Stimulated activated CD4-positive, alpha-beta T cell treated with anti-CD3 and anti-CD28 coated beads, Interleukin-4, amount 100 ng/mL, for 24 hours (primary cell): ENCODE data around the gene IFIT1.
A peak's percentile ranks its signal among the peaks of the same experiment; 100 is the strongest.
"Not testable (repeated sequence)": the region's sequence is repeated elsewhere in the genome, so short reads cannot be mapped to it uniquely, and the experiment has no call there.

Experiments
- DNase-seq: peaks from one replicate; pipeline ENCODE4 v3.0.0-alpha.2; 2020

IFIT1 gene

DNA sequence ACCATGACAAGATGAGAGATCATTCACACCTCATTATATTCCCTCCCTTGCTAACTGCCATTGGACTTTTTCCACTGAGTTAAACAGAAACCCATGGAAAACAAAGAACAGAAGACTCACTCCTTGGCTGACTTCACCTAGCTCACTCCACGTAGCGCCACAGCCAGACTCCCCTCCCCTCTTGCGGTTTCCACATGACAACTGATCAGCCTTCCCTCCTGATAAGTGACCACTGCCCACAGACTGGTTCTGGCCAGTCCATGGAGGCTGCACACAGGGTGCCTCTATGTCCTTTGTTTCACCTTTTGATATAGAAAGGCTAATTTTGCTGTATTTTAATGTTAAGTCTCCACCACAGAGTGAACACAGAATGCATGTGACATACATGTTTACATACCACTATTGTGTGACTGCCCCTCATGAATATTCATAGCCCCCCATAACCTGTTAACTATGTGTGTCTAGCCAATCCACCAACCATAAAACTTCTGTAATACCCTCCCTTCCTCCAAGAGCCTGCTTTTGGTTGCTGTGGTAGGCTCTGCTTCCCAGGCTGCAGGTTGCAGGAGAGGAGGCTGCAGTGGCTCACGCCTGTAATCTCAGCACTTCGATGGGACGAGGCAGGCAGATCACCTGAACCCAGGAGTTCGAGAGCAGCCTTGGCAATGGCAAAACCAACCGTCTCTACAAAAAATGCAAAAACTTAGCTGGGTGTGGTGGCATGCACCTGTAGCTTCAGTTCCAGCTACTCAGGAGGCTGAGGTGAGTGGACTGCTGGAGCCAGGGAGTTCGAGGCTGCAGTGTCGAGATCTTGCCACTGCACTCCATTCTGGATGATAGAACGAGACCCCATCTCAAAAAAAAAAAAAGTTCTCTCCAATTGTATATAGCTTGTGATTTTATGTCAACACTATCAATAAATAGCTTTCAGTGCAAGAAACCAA is 12.0 kb downstream of the IFIT1 start:
- no peak for DNase-seq

DNA sequence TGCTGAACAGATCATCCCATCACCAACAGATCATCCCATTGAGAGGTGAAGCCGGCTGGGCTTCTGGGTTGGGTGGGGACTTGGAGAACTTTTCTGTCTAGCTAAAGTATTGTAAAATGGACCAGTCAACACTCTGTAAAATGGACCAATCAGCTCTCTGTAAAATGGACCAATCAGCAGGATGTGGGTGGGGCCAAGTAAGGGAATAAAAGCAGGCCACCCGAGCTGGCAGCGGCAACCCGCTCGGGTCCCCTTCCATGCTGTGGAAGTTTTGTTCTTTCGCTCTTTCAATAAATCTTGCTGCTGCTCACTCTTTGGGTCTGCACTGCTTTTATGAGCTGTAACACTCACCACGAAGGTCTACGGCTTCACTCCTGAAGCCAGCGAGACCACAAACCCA is 13.8 kb downstream of the IFIT1 start:
- not testable (repeated sequence) for DNase-seq

DNA sequence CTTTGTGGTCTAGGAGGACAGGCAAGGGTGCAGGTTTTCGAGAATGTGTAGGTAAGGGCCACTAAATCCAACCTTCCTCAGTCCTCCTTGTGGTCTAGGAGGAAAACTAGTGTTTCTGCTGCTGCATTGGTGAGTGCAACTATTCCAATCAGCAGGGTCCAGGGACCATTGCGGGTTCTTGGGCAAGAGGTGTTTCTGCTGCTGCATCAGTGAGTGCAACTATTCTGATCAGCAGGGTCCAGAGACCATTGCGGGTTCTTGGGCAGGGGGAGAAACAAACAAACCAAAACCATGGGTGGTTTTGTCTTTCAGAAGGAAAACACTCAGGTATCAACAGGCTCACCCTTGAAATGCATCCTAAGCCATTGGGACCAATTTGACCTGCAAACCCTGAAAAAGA is 15.4 kb downstream of the IFIT1 start:
- DNase-seq: not testable (repeated sequence)

DNA sequence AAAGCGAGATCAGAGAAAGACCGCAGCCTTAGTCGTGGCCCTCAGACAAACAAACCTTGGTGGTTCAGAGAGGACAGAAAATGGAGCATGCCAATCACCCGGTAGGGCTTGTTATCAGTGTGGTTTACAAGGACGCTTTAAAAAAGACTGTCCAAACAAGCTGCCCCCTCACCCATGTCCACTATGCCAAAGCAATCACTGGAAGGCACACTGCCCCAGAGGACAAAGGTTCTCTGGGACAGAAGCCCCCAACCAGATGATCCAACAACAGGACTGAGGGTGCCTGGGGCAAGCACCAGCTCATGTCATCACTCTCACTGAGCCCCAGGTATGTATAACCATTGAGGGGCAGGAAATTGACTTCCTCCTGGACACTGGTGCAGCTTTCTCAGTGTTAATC is 16.9 kb downstream of the IFIT1 start:
- DNase-seq: not testable (repeated sequence)

DNA sequence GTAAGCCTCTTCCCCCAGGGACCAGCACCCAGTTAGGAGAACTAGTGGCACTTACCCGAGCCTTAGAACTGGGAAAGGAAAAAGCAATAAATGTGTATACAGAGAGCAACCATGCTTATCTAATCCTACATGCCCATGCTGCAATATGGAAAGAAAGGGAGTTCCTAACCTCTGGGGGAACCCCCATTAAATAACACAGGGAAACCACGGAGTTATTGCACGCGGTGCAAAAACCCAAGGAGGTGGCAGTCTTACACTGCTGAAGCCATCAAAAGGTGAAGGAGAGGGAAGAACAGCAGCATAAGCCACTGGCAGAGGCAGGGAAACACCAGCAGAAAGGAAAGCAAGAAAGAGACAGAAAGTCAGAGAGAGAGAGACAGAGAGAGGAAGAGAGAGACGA is 18.1 kb downstream of the IFIT1 start:
- not testable (repeated sequence) for DNase-seq

DNA sequence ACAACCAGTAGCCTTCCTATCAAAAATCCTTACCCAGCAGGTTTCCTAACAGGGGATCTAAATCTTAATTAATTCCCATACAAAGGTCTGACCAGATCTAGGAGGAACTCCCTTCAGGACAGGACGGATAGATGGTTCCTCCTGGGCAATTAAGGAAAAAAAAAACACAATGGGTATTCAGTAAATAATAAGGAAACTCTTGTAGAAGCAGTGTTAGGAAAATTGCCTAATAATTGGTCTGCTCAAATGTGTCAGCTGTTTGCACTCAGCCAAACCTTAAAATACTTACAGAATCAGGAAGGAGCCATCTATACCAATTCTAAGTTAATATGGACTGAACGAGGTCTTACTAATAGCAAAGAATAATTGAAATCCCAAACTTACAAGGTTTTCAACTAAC is 18.7 kb downstream of the IFIT1 start:
- not testable (repeated sequence) for DNase-seq

DNA sequence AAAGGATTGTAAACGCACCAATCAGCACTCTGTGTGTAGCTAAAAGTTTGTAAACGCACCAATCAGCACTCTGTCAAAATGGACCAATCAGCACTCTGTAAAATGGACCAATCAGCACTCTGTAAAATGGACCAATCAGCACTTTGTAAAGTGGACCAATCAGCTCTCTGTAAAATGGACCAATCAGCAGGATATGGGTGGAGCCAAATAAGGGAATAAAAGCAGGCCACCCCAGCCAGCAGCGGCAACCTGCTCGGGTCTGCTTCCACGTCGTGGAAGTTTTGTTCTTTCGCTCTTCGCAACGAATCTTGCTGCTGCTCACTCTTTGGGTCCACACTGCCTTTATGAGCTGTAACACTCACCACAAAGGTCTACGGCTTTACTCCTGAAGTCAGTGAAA is 19.9 kb downstream of the IFIT1 start:
- DNase-seq: peak; percentile 43

DNA sequence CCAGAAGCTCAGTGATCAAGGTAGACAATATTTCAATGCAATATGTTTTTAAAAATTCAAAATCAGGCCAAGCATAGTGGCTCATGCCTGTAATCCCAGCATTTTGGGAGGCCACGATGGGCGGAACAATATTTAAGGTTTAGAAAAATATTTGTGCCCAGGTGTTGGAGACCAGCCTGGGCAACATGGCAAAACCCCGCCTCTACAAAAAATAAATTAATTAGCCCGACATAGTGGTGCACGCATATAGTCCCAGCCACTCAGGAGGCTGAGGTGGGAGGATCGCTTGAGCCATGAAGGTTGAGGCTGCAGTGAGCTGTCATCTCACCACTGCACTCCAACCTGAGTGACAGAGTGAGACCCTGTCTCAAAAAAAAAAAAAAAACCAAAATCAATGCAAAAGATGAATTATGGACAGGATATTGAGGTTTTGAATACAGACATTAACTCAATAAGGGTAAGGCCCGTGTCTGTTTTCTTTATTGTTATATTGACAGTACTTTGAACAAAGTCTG is 21.0 kb downstream of the IFIT1 start:
- no peak for DNase-seq

DNA sequence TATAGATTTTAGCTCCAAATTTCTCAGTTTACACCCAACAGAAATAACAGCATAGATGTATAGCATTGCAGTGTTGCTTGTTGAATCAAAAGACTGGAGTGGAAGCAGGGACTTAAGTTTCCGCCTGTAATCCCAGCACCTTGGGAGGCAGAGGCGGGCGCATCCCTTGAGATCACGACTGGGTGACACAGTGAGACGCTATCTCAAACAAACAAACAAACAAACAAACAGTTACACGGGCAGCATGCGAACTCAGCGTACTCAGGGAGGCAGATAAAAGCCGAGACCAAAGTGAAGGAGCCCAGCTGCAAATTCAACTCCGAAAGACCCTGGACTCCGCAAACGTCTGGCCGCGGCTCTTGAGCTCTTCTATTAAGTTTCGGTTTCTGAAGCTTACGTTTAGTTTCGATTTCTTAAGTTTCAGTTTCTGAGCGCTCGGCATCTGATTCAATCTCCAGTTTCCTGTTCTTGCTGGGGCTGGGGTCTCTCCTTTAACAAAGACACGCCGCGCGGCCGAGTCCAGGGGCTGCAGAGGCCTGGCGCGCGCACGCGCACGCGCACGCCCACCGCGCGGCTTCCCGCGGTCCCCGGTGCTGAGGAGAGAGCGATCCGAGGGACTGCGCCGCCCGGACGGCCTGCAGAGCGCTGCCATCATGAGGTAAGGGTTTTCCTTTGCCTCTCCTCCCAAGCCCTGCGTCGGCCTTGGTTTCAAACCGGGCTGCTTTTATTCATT is 21.9 kb downstream of the IFIT1 start, which contains the start of gene IFIT5:
TSS of gene IFIT5 (plus strand) at position 423 of the 733 bp plus-strand sequence. CDS start at position 654, 231 bp downstream.
- peak; percentile 64 for DNase-seq

DNA sequence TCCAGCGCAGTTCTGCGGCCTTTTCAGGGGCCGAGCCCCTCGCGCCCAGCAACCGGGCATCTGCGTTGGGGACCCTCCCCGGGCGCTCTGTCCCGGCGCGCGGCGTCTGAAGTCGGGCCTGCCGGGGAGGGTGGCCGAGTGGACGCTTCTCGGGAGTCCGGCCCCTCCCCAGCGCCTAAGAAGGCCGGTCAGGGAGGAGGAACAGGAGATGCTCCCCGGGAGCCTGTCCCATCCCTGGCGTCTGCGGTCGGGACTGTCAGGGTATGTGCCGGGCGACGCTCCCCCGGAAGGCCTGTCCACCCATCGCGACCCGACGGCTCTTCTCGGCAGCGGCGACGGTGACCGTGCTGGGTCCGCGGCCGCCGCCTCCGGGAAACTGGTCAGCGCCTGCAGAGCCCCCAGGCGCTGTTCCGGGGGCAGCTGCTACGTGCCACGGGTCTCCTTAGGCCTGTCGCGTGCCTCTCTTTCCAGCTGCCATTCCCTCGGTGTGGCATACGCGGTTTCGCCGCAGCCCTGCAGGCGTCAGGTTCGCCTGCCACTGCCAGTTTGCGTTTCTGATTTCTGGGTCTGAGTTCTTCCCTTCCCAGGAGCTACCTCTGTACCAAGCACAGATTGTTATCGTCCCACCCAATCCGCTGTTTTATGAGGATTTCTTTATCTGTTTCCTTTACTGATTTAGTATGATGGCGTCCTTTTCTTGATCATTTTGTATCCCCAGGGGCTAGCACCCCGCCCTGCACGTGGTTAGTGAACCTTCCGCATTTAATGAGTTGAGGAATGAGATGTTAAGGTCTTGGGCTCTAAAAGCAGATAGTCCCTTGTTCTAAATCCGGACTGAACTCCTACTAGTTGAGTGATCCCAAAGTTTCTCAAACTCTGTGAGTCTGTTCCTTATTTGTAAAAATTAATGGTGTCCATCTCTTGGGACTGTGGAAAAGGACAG is 22.7 kb downstream of the IFIT1 start:
- peak; percentile 39 for DNase-seq

DNA sequence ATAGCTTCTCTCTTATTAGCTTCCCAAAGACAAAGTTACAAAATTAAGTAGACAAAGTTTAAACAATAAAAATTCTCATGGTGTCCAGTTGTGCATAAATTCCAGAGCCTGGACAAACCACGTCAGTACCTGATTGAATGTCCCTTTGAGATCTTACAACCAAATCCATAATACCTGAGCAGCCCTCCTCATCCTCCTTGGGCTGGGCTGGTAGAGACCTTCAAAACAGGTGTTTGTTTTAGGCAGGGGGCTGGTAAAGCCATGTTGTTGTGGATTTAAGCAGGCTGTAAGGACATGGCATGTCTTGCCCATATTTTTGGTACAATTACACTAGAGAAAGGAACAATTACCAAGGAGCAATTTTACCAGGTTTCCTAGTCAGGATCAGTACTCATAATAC is 24.0 kb downstream of the IFIT1 start:
- no peak for DNase-seq

DNA sequence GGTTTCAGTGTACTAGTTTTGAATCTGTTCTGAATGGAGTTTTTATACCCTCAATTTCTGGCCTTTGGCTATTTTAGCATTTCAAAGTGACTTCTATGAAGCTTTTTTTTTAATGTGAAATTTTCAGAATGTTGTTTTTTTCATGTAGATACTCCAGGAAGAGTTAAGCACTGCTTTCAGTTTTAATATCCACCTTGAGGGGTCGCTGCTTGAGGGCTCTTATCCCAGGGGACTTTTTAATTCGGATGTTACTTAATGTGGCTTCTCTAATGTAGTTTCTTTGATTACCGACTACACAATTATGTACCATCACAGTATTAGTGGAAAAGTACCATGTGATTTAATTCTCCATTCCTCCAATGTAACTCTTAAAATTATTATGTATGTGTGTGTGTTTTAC is 27.1 kb downstream of the IFIT1 start:
- DNase-seq: no peak

DNA sequence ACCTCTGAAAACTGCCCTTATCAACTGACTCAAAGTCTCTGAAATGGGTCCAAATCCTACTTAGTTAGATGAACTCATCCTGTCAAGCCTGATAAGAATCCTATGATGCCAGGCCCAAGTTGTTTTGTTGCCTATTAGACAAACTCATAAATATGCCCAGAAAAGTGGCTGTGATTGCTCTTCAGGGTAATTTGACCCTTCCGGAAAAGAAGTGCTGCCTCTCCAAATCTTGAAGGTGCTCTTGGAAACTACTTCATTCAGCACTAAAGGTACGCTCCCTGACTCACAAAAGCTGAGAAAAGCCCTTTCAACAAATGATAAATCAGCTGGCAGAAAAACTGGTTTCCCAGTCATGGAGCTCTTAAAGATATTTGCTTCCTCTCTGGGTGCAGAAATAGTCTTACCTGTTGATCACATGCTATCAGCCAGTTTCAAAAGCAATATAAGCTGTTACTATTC is 28.6 kb downstream of the IFIT1 start:
- no peak for DNase-seq

DNA sequence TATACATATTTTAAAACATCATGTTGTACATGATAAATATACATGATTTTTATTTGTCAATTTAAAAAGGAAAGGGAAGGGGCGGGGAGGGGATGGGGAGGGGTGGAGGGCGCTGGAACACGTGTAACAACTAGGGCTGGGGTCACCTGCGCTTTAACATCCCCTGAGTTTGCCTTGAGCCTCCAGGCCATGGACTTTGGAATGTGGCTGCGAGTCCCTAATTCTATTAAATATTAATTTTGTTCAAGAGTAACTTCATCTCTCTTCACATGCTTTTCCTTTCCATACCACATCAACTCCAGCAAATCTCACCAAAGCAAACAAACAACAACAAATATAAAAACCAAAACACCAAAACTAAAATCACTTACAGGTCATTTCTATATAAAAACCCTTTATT is 32.6 kb downstream of the IFIT1 start:
- DNase-seq: no peak

DNA sequence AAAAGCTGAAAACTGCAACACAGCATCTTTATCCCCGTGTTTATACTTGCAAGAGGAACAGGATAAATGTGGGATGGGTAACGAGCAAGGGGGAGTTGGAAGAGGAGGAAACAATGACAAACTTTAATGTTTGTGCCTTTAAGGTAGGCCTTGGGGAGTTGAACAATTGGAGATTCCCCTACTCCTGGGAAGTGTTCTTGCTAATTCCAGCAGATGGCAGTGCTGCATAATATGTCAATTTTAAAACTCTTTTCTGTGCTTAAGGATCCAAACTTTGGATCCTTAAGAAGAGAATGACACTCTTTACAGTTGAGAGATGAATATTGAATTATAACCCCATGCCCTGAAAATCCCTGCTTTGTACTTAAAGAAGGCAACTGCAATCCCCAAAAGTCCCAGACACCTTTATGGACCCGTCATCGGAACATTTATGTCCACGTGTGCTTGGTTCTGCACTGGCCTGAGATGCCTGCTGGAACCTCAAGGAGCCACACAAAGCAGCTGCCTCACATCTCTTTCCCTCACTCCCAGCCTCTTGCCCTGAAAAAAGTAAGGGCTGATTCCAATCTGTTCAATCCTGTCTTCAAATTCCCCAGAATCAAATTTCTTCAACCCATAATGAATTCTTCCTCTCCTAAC is 33.9 kb downstream of the IFIT1 start:
- DNase-seq: no peak

DNA sequence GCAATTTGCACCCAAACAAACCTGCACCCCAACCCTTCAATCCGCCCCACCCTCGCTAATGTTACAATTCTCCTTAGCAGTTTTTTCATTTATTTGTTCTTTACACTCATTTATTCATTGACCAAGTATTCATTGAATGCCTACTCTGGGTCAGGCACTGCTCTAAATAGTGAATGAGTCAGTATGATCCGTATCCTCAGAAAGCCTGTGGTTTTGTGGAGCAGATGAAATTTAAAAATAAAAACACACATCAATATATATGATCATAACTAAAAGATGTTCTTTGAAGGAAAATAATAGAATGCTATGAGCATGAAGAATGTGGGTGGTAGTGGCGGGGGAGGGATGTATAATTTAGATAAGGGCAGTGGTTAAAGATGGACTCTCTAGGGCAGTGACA is 35.2 kb downstream of the IFIT1 start:
- no peak for DNase-seq

DNA sequence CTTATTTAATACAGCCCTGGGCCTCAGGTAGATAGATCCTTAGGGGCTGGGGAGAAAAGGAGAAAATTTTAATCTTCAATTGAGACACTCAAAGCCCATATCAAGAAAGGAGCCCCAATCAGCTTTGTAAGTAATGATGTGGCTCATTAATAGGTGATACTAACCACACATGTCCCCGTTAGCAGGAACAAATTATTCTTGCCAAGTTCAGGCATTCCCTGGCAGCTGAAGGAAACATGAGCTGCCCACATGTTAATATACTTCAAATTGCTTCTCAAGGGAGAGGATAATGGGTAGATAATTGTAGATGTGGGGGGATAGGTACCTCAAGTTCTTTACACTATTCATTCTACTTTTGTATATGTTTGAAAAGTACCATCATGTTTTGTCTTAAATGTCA is 36.5 kb downstream of the IFIT1 start:
- no peak for DNase-seq

DNA sequence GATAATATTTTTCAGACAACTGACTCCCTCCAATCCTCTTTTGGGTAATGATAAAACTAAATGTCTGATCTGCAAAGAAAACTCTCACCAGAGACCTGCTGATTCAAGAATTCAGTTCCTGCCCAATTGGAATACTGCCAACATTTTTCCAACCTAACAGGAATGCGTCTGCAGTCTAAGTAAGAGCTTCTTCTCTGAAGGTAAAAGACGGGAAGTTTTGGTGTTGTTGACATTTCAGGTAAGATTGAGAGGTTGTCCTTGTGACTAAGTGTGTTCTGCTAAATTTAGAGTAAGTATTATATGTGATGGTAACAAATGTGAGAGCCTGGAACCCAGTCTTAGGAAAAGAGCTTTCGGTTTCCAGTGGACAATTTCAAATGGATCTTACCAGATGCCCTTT is 39.6 kb downstream of the IFIT1 start:
- DNase-seq: no peak

DNA sequence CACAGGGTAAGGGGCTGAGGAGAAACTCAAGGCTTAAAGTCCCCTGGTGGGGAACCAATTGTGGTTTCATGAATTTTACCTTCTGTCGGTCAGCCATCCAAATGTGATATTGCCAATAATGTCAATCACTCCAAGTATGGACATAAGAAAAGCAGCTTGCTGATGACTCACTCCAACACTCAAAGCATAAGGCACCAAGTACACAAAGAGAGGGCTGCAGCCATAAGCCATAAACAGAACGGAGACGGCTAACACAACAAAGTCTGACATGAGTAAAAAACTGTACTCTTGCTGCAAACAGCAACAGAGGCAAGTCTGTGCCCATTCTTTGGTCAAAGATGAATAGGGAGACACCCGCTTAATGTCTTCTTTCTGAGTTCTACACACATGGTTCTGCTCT is 46.1 kb downstream of the IFIT1 start:
- DNase-seq: no peak

DNA sequence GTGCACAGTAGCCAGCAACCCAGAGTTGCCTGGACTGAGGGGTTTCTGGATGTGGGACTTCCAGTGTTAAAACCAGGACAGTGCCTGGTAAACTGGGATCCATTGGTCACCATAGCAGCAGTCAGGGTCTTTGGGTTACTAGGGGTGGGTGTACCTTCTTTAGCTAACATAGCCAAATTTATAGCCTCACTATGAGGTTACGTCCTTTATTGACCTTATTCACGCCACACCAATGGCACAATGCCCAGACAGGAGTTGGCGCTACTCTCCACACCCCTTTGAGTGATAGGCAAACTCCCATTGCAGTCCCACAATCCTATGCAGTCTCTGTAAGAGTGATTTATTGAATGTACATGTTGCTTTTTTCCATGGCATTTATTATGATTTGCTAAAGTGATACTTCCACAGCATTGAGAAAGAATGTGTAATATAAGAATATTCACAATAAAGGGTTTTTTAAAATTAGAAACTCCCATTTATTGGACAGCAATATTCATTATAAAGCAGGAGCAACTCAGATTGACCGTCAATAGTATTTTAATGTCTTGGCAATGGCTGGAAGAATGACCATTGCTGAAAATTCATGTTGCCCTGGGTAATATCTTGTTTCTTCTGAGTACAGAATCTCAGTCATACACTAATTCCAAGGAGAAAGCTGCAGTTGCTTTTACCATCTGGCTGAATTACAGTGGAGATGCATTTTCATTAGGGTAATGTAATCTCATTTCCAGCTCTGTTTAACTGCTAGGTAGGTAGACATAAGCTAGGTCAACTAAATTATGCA is 48.0 kb downstream of the IFIT1 start:
- no peak for DNase-seq

DNA sequence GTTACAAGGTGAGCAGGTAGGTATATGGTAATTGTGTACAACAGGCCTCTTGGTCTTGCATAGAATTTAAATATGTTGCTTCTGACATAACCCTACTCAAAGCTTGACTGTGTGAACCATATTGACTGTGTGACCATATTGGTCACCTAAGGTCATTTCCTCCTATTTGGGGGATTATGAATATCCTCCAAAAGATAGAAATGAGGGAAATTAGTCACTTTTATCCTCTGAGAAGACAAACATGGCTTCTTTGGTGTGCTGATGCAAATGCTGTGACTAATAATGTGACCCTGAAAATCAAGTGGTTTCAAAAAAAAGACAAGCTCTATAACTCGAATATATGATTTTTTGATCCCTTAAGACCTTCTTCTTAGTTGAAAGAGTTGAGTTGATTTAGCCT is 49.9 kb downstream of the IFIT1 start:
- no peak for DNase-seq
